HG02970 (cell line): ENCODE measurements around the gene PNLIPRP1.

Experiments
- ATAC-seq: cut with Tn5 transposase; IDR thresholded peaks from one replicate; pipeline ENCODE4 v1.9.1; 2021; ENCODE audit warnings: mild to moderate bottlenecking, moderate library complexity, moderate number of reproducible peaks; ENCODE audit not compliant: unreplicated experiment, low FRiP score

Gene PNLIPRP1

GRCh38 chr10:116598329-116598728, 7.6 kb downstream of the PNLIPRP1 start:
- no peak for ATAC-seq

GRCh38 chr10:116599991-116600390, 9.2 kb downstream of the PNLIPRP1 start:
- ATAC-seq: no peak

- ATAC-seq: no peak
Measured at GRCh38 chr10:116602648-116603400, 12.1 kb downstream of the PNLIPRP1 start.

GRCh38 chr10:116606061-116606483, 15.3 kb downstream of the PNLIPRP1 start:
- ATAC-seq: no peak

- ATAC-seq: no peak
Measured at GRCh38 chr10:116607336-116607735, 16.6 kb downstream of the PNLIPRP1 start.

GRCh38 chr10:116608686-116609594, 18.2 kb downstream of the PNLIPRP1 start:
- ATAC-seq: no peak

- no peak for ATAC-seq
Measured at GRCh38 chr10:116610443-116611152, 19.8 kb downstream of the PNLIPRP1 start.

GRCh38 chr10:116611153-116611545, 20.4 kb downstream of the PNLIPRP1 start:
- ATAC-seq: no peak

GRCh38 chr10:116612107-116612769, 21.5 kb downstream of the PNLIPRP1 start:
- no peak for ATAC-seq

GRCh38 chr10:116613471-116613870, 22.7 kb downstream of the PNLIPRP1 start:
- ATAC-seq: no peak

- no peak for ATAC-seq
Measured at GRCh38 chr10:116614796-116615195, 24.0 kb downstream of the PNLIPRP1 start.

- no peak for ATAC-seq
Measured at GRCh38 chr10:116615199-116615776, 24.5 kb downstream of the PNLIPRP1 start.

GRCh38 chr10:116620423-116621400, 30.0 kb downstream of the PNLIPRP1 start, which contains the start of gene PNLIPRP2:
TSS of gene PNLIPRP2 (plus strand) at chr10:116620953.
- no peak for ATAC-seq

GRCh38 chr10:116621476-116621875, 30.7 kb downstream of the PNLIPRP1 start:
- ATAC-seq: no peak

- ATAC-seq: no peak
Measured at GRCh38 chr10:116621934-116622655, 31.3 kb downstream of the PNLIPRP1 start.

GRCh38 chr10:116625845-116626244, 35.1 kb downstream of the PNLIPRP1 start:
- no peak for ATAC-seq

- no peak for ATAC-seq
Measured at GRCh38 chr10:116626815-116627214, 36.1 kb downstream of the PNLIPRP1 start.

- no peak for ATAC-seq
Measured at GRCh38 chr10:116627386-116627933, 36.7 kb downstream of the PNLIPRP1 start.
